HL-60/S4 (cell line): Measurements from ENCODE around the gene ZNF414.

Experiments
- in situ Hi-C: fragments of 300-500 bp; cut with MboI; formaldehyde crosslinking; loops from 2 replicates; pipeline ENCODE4 v1.14.3; 2022; ENCODE audit warnings: low sequenced_read_pairs

Gene ZNF414

DNA sequence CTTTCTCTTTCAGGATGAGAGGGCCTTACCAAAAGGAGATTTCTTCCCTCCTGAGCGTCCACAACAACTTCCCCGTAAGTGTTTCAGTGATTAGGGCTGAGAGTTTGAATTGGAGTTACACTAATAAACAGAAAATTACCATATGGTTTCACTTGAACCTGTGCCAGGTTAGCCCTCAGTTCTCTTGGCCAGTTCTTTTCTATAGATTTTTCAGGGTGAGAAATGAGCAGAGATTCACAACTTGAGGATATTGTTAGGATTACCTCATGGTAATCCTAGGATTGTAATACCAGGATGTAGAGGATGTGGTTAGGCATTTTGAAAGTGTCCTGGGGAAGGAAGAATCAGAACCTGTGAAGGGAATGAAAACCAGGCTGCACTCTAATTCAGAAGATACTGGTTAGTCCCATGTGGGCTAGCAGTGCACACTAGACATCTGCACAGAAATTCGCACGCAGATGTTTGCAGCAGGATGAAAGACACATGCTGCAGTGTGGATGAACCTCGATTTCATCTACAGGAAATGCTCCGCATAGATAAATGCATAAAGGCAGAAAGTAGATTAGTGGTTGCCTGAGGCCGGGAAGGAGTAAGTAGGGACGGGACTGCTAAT, 45.1 kb downstream of the ZNF414 start:
- in situ Hi-C loops: no loop called here

GRCh38 chr19:8468124-8468523, 45.8 kb downstream of the ZNF414 start:
- in situ Hi-C loops: no loop called here

DNA sequence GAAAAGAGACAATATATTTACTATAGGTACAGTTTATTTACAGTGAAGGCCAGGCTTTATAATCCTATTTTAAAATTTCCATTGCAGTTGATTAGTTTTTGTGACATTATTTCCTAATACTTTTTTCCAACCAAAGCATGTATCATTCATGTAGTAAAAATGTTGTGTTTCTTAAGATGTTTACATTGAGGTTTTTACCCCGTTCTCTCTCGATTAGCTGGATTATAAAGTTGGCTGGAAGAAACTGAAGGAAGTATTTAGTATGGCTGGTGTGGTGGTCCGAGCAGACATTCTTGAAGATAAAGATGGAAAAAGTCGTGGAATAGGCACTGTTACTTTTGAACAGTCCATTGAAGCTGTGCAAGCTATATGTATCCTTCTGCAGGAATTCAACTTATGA, 47.9 kb downstream of the ZNF414 start:
- in situ Hi-C loops: no loop called here

GRCh38 chr19:8463365-8463764, 50.6 kb downstream of the ZNF414 start:
- in situ Hi-C loops: no loop called here

DNA sequence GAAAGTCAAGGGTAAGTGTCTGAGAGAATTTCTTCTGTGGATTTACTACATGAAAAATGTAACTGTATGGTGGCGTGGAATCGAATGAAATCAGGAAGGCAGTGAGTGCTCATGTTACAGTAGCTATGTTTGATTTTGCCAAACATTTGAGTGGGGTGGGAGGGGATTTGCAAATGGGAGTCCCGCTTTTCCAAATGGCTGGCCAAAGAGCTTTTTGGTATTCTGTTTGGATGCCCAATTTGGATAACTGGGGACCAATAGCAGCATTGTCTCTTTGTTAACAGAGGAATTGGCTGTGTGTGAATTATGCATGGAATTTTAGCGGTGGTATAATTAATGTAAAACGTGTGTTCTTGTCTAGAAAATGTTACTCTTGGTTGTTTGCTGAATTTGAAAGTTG, 51.4 kb downstream of the ZNF414 start:
- in situ Hi-C loops: no loop called here

- in situ Hi-C loops: no loop called here
Observed at GRCh38 chr19:8461891-8462290, 52.1 kb downstream of the ZNF414 start.

GRCh38 chr19:8461376-8461775, 52.6 kb downstream of the ZNF414 start:
- in situ Hi-C loops: no loop called here

DNA sequence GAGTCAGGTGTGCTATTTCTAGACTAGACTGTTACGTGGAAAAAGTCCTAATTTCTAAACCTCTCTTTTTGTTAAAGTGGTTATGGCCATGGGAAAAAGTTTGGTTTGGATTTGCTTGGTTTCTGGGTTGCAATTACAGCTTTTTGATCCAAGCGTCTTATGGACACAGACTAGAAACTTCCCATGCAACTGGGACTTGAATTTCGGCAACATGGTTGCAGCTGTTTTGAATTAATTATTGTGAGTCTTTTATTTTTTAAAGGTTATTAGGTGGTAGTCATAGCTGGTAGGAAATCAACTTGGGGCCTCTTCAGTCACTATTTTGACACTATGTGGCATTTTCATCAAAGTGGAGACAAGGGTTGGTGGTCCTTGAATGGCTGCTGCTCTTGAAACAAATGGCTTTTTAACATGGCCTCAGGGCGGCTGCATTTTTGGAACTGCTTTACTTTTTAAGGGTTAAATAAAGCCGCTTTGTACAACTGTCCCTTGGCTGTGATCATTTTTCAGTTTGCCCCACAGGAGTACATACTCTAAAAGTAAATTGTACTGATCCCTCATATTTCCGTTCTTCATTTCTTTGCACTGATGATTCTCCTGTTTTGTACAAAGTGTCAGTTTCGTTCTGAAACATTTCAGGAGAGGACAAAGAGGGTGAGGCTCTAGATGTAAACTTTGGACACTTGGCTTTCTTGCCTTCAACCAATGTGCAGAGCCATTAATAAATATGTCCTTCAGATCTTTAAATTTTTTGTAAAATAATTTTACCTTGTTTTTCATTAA, 53.3 kb downstream of the ZNF414 start:
- in situ Hi-C loops: no loop called here
